HG03108 (cell line): Measurements from ENCODE around the gene ADAP1.

Experiments used
- ATAC-seq: cut with Tn5 transposase; IDR thresholded peaks from one replicate; pipeline ENCODE4 v1.9.1; 2021; ENCODE audit warnings: moderate library complexity; ENCODE audit not compliant: unreplicated experiment

ADAP1 gene

GRCh38 chr7:867406-868188 is 86.9 kb downstream of the ADAP1 start:
- ATAC-seq, result no peak

- ATAC-seq, result no peak
These were observed 87.5 kb downstream of the ADAP1 start for GRCh38 chr7:867001-867405.

- no peak for ATAC-seq
These were observed 88.6 kb downstream of the ADAP1 start for GRCh38 chr7:865921-866320.

- no peak for ATAC-seq
These were observed 91.4 kb downstream of the ADAP1 start for GRCh38 chr7:863106-863505.

GRCh38 chr7:862157-862556 is 92.3 kb downstream of the ADAP1 start:
- ATAC-seq, result no peak

- no peak for ATAC-seq
These were observed 93.3 kb downstream of the ADAP1 start for GRCh38 chr7:861222-861621.

GRCh38 chr7:860149-860548 is 94.3 kb downstream of the ADAP1 start:
- ATAC-seq, result no peak

GRCh38 chr7:859359-860030 is 95.0 kb downstream of the ADAP1 start:
- no peak for ATAC-seq

- no peak for ATAC-seq
These were observed 96.8 kb downstream of the ADAP1 start for GRCh38 chr7:857661-858060.

- no peak for ATAC-seq
These were observed 97.9 kb downstream of the ADAP1 start for GRCh38 chr7:856444-857095.

GRCh38 chr7:855686-856369 is 98.7 kb downstream of the ADAP1 start:
- ATAC-seq, result no peak

- ATAC-seq, result no peak
These were observed 100.2 kb downstream of the ADAP1 start for GRCh38 chr7:854118-854775.

- no peak for ATAC-seq
These were observed 100.9 kb downstream of the ADAP1 start for GRCh38 chr7:853366-854117.

GRCh38 chr7:851204-851603 is 103.3 kb downstream of the ADAP1 start:
- no peak for ATAC-seq

- ATAC-seq, result no peak
These were observed 104.7 kb downstream of the ADAP1 start for GRCh38 chr7:849781-850180.

- no peak for ATAC-seq
These were observed 105.3 kb downstream of the ADAP1 start for GRCh38 chr7:849145-849544.
